Keratinocyte (primary cell): Measurements from ENCODE around the gene HTRA1.

Experiments used
- CTCF ChIP-seq, 3 experiments: IDR thresholded peaks in 1 of 3; conservative IDR thresholded peaks in 1 of 3; optimal IDR thresholded peaks in 1 of 3; 2 replicates in 2 of 3; 3 replicates in 1 of 3; pipeline versions ENCODE3 to v1.5.1; 2011; ENCODE audit warnings: low read length in 3 of 3, mild to moderate bottlenecking in 3 of 3, moderate library complexity in 2 of 3, control low read depth in 1 of 3, inconsistent platforms in 1 of 3; ENCODE audit not compliant: insufficient read depth in 2 of 3; ENCODE audit errors: extremely low read depth in 1 of 3
- EZH2 ChIP-seq: IDR thresholded peaks from one replicate; pipeline ENCODE4 v1.6.1; 2012; ENCODE audit warnings: inconsistent platforms, mild to moderate bottlenecking, low read length, moderate library complexity

DNA sequence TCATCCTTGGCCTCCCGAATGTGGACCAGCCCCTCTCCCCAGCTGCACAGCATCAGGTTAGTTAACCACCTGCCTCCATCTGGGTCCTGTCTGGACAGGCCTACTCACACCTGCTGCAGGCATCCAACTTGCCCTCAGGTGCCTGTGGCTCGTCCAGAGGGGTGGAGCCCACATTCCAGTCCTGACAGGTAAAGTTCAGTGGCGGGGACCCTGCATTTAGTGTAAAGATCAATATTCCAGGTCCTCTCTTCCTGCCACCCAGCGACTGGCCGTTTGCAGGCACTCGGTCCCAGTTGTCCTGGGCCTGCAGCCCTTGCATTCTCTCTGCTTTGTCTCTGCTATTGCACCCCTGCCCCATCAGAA, 15.0 kb downstream of the HTRA1 start:
- TF ChIP-seq CTCF (optimal IDR thresholded peaks at IDR 0.05 in 1 of 3, IDR thresholded peaks at IDR 0.05 in 1 of 3, conservative IDR thresholded peaks at IDR 0.05 in 1 of 3; ENCODE audit: extremely low read depth in 1 of 3, insufficient read depth in 2 of 3, low read length in 3 of 3) (no peak), EZH2 (no peak)
